GM10266 (cell line): ENCODE results near the gene SLC1A1.
"Not testable (repeated sequence)": the region's sequence is repeated elsewhere in the genome, so short reads cannot be mapped to it uniquely, and the experiment has no call there.

Experiments used
- DNase-seq: peaks from one replicate; pipeline ENCODE4 v3.0.0; 2012; ENCODE audit errors: extremely low spot score
- TF ChIP-seq, protein P1 (sequence below): IDR thresholded peaks from 2 replicates; pipeline ENCODE4 v1.5.1; 2012; ENCODE audit warnings: mild to moderate bottlenecking, low read depth; ENCODE audit not compliant: control insufficient read depth, insufficient read depth; ENCODE audit errors: missing control alignments

Gene SLC1A1

DNA sequence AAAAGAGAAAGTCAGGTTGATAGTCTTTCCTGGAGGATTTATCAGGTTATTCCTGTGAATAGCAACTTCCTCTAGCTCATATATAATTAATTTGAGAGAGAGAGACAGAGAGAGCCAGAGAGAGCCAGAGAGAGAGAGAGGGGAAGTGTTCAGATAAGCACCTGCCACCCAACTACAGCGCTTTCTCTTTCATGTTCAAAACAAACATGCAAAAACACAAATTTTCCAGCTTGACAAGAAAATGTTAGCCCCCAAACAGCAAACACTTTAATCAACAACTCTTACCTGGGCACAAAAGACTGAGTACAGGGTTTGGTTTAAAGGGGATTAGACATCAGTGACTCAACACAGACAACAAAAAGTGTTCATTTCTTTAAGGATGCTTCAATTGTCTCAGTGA, 110.1 kb downstream of the SLC1A1 start:
- TF ChIP-seq, protein P1, sequence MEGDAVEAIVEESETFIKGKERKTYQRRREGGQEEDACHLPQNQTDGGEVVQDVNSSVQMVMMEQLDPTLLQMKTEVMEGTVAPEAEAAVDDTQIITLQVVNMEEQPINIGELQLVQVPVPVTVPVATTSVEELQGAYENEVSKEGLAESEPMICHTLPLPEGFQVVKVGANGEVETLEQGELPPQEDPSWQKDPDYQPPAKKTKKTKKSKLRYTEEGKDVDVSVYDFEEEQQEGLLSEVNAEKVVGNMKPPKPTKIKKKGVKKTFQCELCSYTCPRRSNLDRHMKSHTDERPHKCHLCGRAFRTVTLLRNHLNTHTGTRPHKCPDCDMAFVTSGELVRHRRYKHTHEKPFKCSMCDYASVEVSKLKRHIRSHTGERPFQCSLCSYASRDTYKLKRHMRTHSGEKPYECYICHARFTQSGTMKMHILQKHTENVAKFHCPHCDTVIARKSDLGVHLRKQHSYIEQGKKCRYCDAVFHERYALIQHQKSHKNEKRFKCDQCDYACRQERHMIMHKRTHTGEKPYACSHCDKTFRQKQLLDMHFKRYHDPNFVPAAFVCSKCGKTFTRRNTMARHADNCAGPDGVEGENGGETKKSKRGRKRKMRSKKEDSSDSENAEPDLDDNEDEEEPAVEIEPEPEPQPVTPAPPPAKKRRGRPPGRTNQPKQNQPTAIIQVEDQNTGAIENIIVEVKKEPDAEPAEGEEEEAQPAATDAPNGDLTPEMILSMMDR: no peak
- no peak for DNase-seq

DNA sequence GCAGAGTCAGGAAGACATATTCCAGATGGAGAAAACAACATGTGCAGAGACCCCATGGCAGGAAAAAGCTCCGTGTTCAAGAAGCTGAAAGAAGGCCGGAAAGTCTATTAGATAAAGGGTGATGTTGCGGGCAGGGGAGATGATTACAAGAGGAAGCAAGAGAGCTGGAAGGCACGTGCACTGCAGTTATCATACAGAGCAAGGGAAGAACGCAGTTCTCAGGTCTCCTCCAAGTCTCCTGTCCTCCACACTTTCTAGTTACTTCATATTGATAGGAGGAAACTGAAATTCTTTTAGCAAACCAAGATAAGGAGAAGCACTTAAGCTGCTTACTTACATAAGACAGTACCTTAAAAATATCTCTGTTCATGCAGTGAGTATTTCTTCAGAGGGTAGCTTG, 113.6 kb downstream of the SLC1A1 start:
- TF ChIP-seq, protein P1: no peak
- DNase-seq: no peak

GRCh38 chr9:4604678-4605095, 114.4 kb downstream of the SLC1A1 start:
- TF ChIP-seq, protein P1: peak; percentile 64
- peak; percentile 76 for DNase-seq

GRCh38 chr9:4606033-4606432, 115.8 kb downstream of the SLC1A1 start:
- DNase-seq: not testable (repeated sequence)

DNA sequence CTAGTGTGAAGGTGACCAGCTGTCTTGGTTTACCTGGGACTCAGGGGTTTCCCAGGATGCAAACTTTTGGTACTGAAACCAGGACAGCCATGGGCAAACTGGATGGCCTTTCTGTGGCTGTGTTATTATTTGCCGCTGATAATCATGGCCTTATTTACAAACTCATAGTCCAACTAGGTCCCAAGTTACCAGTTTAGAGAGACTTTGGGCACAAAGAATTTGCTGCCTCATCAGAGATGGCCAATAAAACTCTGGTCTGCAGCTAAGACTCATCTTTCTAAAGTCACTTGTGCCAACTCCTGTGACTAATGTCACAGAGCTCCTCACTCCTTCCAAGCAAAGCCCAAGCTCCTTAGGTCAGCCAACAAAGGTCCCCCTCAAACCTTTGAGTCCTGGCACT, 124.4 kb downstream of the SLC1A1 start:
- no peak for DNase-seq
- TF ChIP-seq, protein P1: no peak

DNA sequence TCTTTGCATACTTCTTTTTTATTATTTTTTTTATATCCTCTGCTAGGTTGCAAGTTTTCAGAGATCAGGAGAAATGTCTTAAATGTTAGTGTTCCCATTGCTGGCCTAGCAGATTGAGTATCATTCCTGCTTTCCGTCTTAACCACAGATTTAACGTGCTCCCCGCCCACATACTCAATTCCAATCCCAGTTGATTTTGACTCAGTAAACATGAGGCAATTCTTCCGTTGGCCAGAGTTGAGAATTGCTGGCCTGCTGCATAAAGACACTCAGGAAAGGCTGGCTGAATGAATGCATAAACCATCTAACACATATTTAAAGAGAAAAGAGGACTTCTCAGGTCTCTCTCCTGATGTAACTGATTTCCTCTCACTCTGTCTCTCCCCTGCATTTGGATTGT, 125.0 kb downstream of the SLC1A1 start:
- no peak for DNase-seq
- TF ChIP-seq, protein P1: no peak

DNA sequence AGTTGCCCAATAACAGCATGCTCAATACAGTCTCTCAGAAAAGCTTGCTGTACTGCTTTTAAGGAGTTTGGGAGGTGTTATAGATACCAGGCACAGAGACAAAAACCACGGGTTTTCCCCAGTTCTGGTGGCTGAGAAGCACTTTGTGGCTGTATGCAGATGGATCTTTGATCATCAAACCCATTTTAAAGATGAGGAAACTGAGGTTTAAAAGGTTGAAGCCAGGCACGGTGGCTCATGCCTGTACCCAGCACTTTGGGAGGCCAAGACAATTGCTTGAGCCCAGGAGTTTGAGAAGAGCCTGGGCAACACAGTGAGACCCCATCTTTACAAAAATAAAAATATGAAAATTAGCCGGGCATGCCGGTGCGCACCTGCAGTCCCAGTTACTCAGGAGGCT, 125.5 kb downstream of the SLC1A1 start:
- DNase-seq: no peak
- TF ChIP-seq, protein P1: no peak

DNA sequence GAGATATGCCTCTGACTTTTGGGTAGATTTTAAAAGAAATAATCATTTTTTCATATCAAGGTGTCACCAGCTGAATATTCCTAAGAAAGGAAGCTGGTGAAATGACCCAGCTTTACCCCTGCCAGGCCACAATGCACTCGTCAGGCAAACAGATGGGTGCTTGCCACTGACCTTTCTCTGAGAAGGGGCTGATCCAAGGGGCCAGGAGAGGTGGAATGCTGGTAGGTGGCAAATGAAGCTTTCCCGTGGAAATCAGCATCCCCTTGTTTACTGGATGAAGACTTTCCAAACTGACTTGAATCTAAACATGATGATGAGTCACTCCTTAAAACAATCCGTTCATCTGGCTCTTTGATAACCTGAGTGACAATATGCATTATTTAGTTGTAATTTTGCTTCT, 127.5 kb downstream of the SLC1A1 start:
- DNase-seq: no peak
- TF ChIP-seq, protein P1: no peak
